A549 (cell line): Measurements from ENCODE around the gene CDHR2.

Experiments
- EP300 ChIP-seq, 2 experiments: fragments of >200 bp; sonication (Bioruptor Twin); formaldehyde crosslinking; IDR thresholded peaks; 2 replicates in 1 of 2; 3 replicates in 1 of 2; pipeline ENCODE4 v1.6.1; 2016 to 2017
- NPAS2 ChIP-seq: fragments of 250-450 bp; sonication (Bioruptor Pico); IDR thresholded peaks from 2 replicates; pipeline ENCODE4 v1.8.0; 2022; ENCODE audit warnings: mild to moderate bottlenecking, moderate library complexity, borderline replicate concordance
- NR3C1 ChIP-seq: fragments of >200 bp; sonication (Bioruptor Twin); formaldehyde crosslinking; IDR thresholded peaks from 3 replicates; pipeline ENCODE4 v1.6.1; 2017
- PBX3 ChIP-seq: IDR thresholded peaks from 2 replicates; pipeline ENCODE4 v1.6.1; 2012
- REST ChIP-seq: fragments of 200-600 bp; sonication (generic); IDR thresholded peaks from 2 replicates; pipeline ENCODE4 v1.6.1; 2016; ENCODE audit warnings: antibody characterized with exemption, mild to moderate bottlenecking, moderate library complexity
- ZFP36 ChIP-seq: fragments of 450-650 bp; IDR thresholded peaks from 2 replicates; pipeline ENCODE4 v1.6.1; 2014; ENCODE audit warnings: borderline replicate concordance; ENCODE audit not compliant: partially characterized antibody
- TF ChIP-seq, protein P1 (sequence below): IDR thresholded peaks from 2 replicates; pipeline ENCODE4 v1.6.1; 2012
- TF ChIP-seq, protein P2 (sequence below): fragments of >200 bp; sonication (Bioruptor Twin); formaldehyde crosslinking; IDR thresholded peaks from 3 replicates; pipeline ENCODE4 v1.5.1; 2016

DNA sequence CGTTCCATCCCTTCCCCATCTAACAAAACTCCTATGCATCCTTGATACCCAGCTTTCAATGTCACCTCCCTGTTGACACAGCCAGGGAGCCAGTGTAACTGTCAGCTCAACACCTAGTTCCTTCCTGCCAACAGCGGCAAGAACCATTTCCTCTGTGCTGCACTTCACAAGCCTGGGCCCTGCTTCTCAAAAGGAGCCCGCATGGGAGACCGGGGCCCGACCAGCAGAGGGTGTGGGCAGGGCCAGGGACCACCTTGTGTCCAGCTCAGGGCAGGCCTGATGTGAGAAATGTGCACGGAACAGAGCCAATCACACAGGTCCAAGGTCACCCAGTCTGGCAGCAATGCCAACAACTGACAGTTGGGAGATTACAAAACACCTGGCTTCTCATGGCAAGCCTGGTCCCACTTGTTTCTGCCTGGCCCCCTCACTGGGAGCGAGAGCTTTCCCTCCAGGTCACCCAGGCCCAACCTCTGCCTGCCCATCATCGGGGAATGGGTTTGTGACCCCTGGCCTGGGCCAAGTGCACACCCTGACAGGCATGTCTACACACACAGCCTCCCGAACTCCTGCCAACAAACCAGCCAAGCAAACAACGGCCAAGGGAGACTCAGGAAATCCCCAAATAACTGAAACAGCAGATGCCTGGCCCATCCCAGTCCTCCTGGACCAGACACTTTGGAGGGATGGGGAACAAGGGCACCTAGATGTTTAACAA lies 15.1 kb upstream of the CDHR2 start:
- TF ChIP-seq EP300 (IDR thresholded peaks at IDR 0.05) (no peak), REST (no peak), NR3C1 (no peak), NPAS2 (no peak), ZFP36 (no peak), PBX3 (no peak)
- TF ChIP-seq, protein P1, sequence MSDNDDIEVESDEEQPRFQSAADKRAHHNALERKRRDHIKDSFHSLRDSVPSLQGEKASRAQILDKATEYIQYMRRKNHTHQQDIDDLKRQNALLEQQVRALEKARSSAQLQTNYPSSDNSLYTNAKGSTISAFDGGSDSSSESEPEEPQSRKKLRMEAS: no peak
- TF ChIP-seq, protein P2, sequence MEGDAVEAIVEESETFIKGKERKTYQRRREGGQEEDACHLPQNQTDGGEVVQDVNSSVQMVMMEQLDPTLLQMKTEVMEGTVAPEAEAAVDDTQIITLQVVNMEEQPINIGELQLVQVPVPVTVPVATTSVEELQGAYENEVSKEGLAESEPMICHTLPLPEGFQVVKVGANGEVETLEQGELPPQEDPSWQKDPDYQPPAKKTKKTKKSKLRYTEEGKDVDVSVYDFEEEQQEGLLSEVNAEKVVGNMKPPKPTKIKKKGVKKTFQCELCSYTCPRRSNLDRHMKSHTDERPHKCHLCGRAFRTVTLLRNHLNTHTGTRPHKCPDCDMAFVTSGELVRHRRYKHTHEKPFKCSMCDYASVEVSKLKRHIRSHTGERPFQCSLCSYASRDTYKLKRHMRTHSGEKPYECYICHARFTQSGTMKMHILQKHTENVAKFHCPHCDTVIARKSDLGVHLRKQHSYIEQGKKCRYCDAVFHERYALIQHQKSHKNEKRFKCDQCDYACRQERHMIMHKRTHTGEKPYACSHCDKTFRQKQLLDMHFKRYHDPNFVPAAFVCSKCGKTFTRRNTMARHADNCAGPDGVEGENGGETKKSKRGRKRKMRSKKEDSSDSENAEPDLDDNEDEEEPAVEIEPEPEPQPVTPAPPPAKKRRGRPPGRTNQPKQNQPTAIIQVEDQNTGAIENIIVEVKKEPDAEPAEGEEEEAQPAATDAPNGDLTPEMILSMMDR: no peak
